Hepatocyte (in vitro differentiated cells): ENCODE measurements around the gene NBAS.

Experiments used
- CTCF ChIP-seq: fragments of 200-600 bp; sonication (generic); IDR thresholded peaks from 2 replicates; pipeline ENCODE4 v1.5.1; 2016; ENCODE audit warnings: antibody characterized with exemption, mild to moderate bottlenecking; ENCODE audit not compliant: poor library complexity
- EZH2phosphoT487 ChIP-seq: fragments of 200-600 bp; sonication (generic); IDR thresholded peaks from one replicate; pipeline ENCODE4 v1.6.1; 2018; ENCODE audit warnings: antibody characterized with exemption, mild to moderate bottlenecking, low read depth, moderate library complexity; ENCODE audit not compliant: unreplicated experiment, severe bottlenecking

- TF ChIP-seq CTCF: no peak
- no peak for TF ChIP-seq EZH2phosphoT487
Observed at GRCh38 chr2:15241929-15242328, 319.2 kb downstream of the NBAS start.
